ENCODE data around the gene ERCC6L2. TPM values are rescaled to one million over a fixed set of nuclear protein-coding genes. Genes with fewer than 3 reads are reported as not detected.

The ERCC6L2 gene
- total and polyA plus RNA-seq, 2 of the 8 experiments (the other 6 are each of a cell fraction or from before 2014, with no cell fraction given), result 9.8 to 50.0 TPM

DNA sequence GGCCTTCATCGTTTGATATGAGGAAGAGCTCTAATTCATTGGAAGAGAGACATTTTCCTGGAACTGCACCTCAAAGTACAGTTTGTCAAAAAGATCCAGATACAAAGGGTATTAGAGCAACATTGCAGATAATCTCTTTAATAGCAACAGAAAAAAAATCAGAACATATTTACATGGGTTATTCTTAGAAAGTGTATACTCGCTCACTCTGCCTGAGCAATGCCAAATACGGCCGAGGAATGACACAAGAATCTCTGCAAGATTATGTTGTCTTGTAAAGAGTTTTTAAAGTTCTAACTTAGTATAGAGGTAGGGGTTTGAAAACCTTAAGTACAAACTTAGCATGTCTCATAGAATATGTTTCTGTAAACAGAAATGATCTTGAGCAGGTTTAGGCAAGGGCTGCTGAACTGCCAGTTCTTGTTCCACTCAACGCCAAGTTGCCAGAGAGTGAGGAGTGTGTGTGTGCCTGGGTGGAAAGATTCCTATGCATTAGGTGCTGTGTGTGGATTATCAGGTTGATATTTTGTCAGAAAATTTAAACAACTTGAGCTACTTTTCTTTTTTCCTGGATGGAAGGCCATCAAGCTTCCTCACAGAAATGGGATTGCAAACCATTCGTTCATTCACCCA is 41.8 kb upstream of the ERCC6L2 start:
- Histone ChIP-seq H2AFZ (ENCODE audit: low read length) (no peak overlapping the region), H2BK5ac (ENCODE audit: low read depth, low read length) (no peak overlapping the region), H3K14ac (ENCODE audit: insufficient read length) (no peak overlapping the region), H3K56ac (replicated peaks; ENCODE audit: insufficient read length, low read depth, low read length) (no peak overlapping the region), H3K36me3 (ENCODE audit: control insufficient read depth in 2 of 4, insufficient read depth in 4 of 4, low read length in 3 of 4) (no peaks in the 10 kb centered on the region), H3K9ac (replicated peaks in 1 of 4; ENCODE audit: extremely low read depth in 1 of 4, low read depth in 3 of 4, low read length in 3 of 4) (no peak overlapping the region), H3K18ac (ENCODE audit: extremely low read depth, low read length) (no peak overlapping the region), H3K79me2 (ENCODE audit: control insufficient read depth in 1 of 2, insufficient read depth in 2 of 2, low read length in 2 of 2) (no peaks in the 10 kb centered on the region), H3K4me2 (ENCODE audit: insufficient read depth in 1 of 2, low read depth in 2 of 2, low read length in 2 of 2) (no peak overlapping the region), H3K23ac (ENCODE audit: insufficient read length) (no peak overlapping the region), H2BK15ac (ENCODE audit: low read length) (no peak overlapping the region), H3K23me2 (ENCODE audit: low read depth, low read length) (no peaks in the 10 kb centered on the region), H2AK5ac (ENCODE audit: low read depth, low read length) (no peak overlapping the region), H2BK20ac (ENCODE audit: low read length) (no peak overlapping the region), H4K20me1 (replicated peaks in 1 of 2; ENCODE audit: control insufficient read depth in 1 of 2, insufficient read depth in 2 of 2, low read length in 2 of 2) (no peaks in the 10 kb centered on the region), H2BK12ac (ENCODE audit: low read depth, low read length) (no peak overlapping the region), H3K79me1 (ENCODE audit: low read depth, low read length) (no peaks in the 10 kb centered on the region), H3K4me1 (replicated peaks in 1 of 4; ENCODE audit: control insufficient read depth in 3 of 4, insufficient read depth in 4 of 4, low read length in 3 of 4) (no peaks in the 10 kb centered on the region), H4K91ac (replicated peaks; ENCODE audit: insufficient read length, low read length) (no peak overlapping the region), H3K4ac (replicated peaks; ENCODE audit: insufficient read length, low read depth, low read length) (no peak overlapping the region), H3K4me3 (ENCODE audit: extremely low read depth in 1 of 4, insufficient read depth in 2 of 4, low read depth in 3 of 4, low read length in 4 of 4) (no peak overlapping the region), H3K27ac (ENCODE audit: low read depth, low read length) (no peak overlapping the region), H4K5ac (ENCODE audit: insufficient read length, low read depth, low read length) (no peak overlapping the region), H2BK120ac (replicated peaks; ENCODE audit: low read depth, low read length) (no peak overlapping the region), H4K8ac (ENCODE audit: extremely low read depth, insufficient read depth, low read length) (no peak overlapping the region), H3K27me3 (replicated peaks in 1 of 4; ENCODE audit: control insufficient read depth in 3 of 4, extremely low read depth in 1 of 4, insufficient read depth in 3 of 4, low read length in 3 of 4) (no peaks in the 10 kb centered on the region), H3K9me3 (ENCODE audit: insufficient read depth in 2 of 2, low read depth in 1 of 2, low read length in 1 of 2) (no peaks in the 10 kb centered on the region)
- FAIRE-seq, result no peak
- POLR2A ChIA-PET (ENCODE audit: partially characterized antibody), result no interaction called here
- 91% methylated on average over 6 of the region's 6 CpGs; no CpG with 5 or more reads in 1 of the 2 experiments for WGBS, 2 experiments (ENCODE audit: extremely low coverage in 1 of 2, insufficient coverage in 1 of 2, insufficient read length in 1 of 2, insufficient replicate concordance in 2 of 2, low coverage in 1 of 2, low lambda C conversion rate in 2 of 2, missing lambda C conversion rate in 1 of 2)
- no peak for DNase-seq (ENCODE audit: low read depth in 1 of 2, low spot score in 2 of 2)
- CTCF ChIA-PET (ENCODE audit: partially characterized antibody), result interaction anchor here (0.7 kb wide), 1 partner anchor 376 kb away, joined by 3 read pairs; no protein-coding TSS in a partner anchor
- TF ChIP-seq JUND (IDR thresholded peaks at IDR 0.05; ENCODE audit: low read length) (no peak), TEAD4 (IDR thresholded peaks at IDR 0.05; ENCODE audit: low read depth, low read length) (no peak), CEBPB (IDR thresholded peaks at IDR 0.05; ENCODE audit: low read depth, low read length) (no peak), CBX5 (IDR thresholded peaks at IDR 0.05; ENCODE audit: low read depth, low read length) (no peak), SRF (IDR thresholded peaks at IDR 0.05; ENCODE audit: low read depth, low read length) (no peak), PHF8 (conservative IDR thresholded peaks at IDR 0.05; ENCODE audit: low read depth, low read length) (no peak), HDAC6 (IDR thresholded peaks at IDR 0.05; ENCODE audit: low read depth, low read length) (no peak), BCL11A (IDR thresholded peaks at IDR 0.05; ENCODE audit: low read depth in 2 of 2, low read length in 2 of 2) (no peak), NRF1 (IDR thresholded peaks at IDR 0.05; ENCODE audit: low read depth, low read length) (no peak), RBBP5 (IDR thresholded peaks at IDR 0.05; ENCODE audit: borderline replicate concordance, low read depth, low read length) (no peak), YY1 (IDR thresholded peaks at IDR 0.05; ENCODE audit: low read depth, low read length) (no peak), CHD1 (IDR thresholded peaks at IDR 0.05; ENCODE audit: low read depth, low read length) (no peak), GABPA (IDR thresholded peaks at IDR 0.05; ENCODE audit: borderline replicate concordance, insufficient read depth, low read length) (no peak), TBP (IDR thresholded peaks at IDR 0.05; ENCODE audit: low read depth, low read length) (no peak), KDM1A (IDR thresholded peaks at IDR 0.05; ENCODE audit: borderline replicate concordance, low read length) (no peak)
